Ishikawa (cell line): ENCODE results near the gene DLAT.

Source experiments
- CEBPB ChIP-seq: IDR thresholded peaks from 2 replicates; pipeline ENCODE4 v1.6.1; 2012
- EGR1 ChIP-seq: IDR thresholded peaks from 2 replicates; pipeline ENCODE4 v1.6.1; 2012
- EP300 ChIP-seq: IDR thresholded peaks from 2 replicates; pipeline ENCODE4 v1.6.1; 2012; ENCODE audit warnings: borderline replicate concordance
- FOXM1 ChIP-seq: IDR thresholded peaks from 2 replicates; pipeline ENCODE4 v1.6.1; 2012; ENCODE audit warnings: low read depth, borderline replicate concordance
- MAX ChIP-seq: IDR thresholded peaks from 2 replicates; pipeline ENCODE4 v1.6.1; 2012
- NFIC ChIP-seq: IDR thresholded peaks from 2 replicates; pipeline ENCODE4 v1.6.1; 2012
- RAD21 ChIP-seq: IDR thresholded peaks from 2 replicates; pipeline ENCODE4 v1.6.1; 2012; ENCODE audit warnings: low read depth
- TAF1 ChIP-seq: IDR thresholded peaks from 2 replicates; pipeline ENCODE4 v1.6.1; 2012; ENCODE audit warnings: low read depth, mild to moderate bottlenecking
- TCF12 ChIP-seq: IDR thresholded peaks from 2 replicates; pipeline ENCODE4 v1.6.1; 2012; ENCODE audit warnings: low read depth
- TEAD4 ChIP-seq: IDR thresholded peaks from 2 replicates; pipeline ENCODE4 v1.6.1; 2012
- YY1 ChIP-seq: IDR thresholded peaks from 2 replicates; pipeline ENCODE4 v1.6.1; 2012; ENCODE audit warnings: low read depth
- ZBTB7A ChIP-seq: IDR thresholded peaks from 2 replicates; pipeline ENCODE4 v1.6.1; 2012; ENCODE audit warnings: low read depth
- TF ChIP-seq, protein P1 (sequence below): IDR thresholded peaks from 2 replicates; pipeline ENCODE4 v1.6.1; 2012
- TF ChIP-seq, protein P2 (sequence below): IDR thresholded peaks from 2 replicates; pipeline ENCODE4 v1.6.1; 2012; ENCODE audit warnings: low read depth, mild to moderate bottlenecking

The DLAT gene

DNA sequence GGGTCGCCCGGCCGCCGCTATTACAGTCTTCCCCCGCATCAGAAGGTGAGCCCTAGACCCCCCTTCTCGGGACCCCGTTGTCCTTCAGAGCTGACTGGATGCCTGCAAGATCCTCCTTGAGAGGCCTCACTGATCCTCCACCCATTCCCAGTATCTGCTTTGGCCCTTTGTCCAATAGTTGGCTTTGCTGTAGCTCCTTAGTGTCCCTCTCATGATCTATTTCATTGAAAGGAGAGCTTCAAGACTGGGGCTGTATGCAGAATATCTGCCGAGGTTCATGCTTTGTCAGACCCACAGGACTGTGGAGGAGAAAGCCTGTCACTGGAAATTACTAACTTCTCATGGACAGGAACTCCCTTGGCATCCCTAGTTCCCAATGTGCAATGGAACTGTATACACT, 499 bp downstream of the DLAT start:
- TF ChIP-seq CEBPB (no peak), FOXM1 (no peak), TEAD4 (no peak)

DNA sequence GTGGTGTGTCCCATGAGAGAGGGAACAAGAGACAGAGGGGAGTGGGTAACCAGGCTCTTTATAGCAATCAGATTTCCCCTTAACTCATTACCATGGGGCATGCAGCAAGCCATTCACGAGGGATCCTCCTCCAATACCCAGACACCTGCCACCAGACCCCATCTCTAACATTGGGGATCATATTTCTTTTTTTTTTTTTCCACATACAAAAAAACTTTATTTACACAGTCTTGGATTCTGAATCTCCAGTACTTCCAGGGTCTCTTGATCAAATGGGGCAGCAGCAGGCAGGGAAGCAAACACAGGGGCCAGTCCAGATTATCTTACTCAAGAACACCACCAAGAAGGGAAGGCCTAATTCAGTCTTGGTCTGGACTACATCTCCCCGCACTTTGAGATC, 4.3 kb downstream of the DLAT start:
- TF ChIP-seq EP300 (no peak), TEAD4 (no peak), ZBTB7A (no peak), TAF1 (no peak), FOXM1 (no peak), YY1 (no peak), MAX (no peak), CEBPB (no peak)
- TF ChIP-seq, protein P1, sequence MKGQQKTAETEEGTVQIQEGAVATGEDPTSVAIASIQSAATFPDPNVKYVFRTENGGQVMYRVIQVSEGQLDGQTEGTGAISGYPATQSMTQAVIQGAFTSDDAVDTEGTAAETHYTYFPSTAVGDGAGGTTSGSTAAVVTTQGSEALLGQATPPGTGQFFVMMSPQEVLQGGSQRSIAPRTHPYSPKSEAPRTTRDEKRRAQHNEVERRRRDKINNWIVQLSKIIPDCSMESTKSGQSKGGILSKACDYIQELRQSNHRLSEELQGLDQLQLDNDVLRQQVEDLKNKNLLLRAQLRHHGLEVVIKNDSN = no peak
- TF ChIP-seq, protein P2, sequence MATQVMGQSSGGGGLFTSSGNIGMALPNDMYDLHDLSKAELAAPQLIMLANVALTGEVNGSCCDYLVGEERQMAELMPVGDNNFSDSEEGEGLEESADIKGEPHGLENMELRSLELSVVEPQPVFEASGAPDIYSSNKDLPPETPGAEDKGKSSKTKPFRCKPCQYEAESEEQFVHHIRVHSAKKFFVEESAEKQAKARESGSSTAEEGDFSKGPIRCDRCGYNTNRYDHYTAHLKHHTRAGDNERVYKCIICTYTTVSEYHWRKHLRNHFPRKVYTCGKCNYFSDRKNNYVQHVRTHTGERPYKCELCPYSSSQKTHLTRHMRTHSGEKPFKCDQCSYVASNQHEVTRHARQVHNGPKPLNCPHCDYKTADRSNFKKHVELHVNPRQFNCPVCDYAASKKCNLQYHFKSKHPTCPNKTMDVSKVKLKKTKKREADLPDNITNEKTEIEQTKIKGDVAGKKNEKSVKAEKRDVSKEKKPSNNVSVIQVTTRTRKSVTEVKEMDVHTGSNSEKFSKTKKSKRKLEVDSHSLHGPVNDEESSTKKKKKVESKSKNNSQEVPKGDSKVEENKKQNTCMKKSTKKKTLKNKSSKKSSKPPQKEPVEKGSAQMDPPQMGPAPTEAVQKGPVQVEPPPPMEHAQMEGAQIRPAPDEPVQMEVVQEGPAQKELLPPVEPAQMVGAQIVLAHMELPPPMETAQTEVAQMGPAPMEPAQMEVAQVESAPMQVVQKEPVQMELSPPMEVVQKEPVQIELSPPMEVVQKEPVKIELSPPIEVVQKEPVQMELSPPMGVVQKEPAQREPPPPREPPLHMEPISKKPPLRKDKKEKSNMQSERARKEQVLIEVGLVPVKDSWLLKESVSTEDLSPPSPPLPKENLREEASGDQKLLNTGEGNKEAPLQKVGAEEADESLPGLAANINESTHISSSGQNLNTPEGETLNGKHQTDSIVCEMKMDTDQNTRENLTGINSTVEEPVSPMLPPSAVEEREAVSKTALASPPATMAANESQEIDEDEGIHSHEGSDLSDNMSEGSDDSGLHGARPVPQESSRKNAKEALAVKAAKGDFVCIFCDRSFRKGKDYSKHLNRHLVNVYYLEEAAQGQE = no peak

- TF ChIP-seq MAX (no peak), EP300 (no peak), YY1 (no peak), TAF1 (no peak), CEBPB (no peak), TCF12 (no peak), EGR1 (no peak), TEAD4 (no peak), NFIC (no peak), FOXM1 (no peak)
- TF ChIP-seq, protein P2 = no peak
Measured at GRCh38 chr11:112033902-112034301, 8.7 kb downstream of the DLAT start.

DNA sequence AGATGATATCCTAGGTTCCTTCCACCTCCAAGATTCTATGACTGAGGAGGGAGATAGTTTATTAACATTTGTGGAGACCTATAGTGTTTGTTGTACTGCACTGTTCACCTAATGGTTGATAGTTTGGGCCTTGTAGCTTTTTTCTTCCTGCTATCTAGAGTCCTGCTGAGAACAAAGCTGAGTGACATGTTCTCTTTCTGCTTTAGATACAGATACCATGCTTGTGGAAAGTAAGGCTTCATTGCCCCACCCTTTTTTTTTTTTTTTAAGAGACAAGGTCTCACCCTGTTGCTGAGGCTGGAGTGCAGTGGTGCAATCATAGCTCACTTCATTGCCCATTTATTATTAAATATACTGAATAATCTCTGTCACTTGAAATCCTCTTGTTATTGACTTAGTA, 12.3 kb downstream of the DLAT start:
- TF ChIP-seq RAD21 (no peak), MAX (no peak), YY1 (no peak), FOXM1 (no peak), TCF12 (no peak), EP300 (no peak), TAF1 (no peak)
- TF ChIP-seq, protein P2 = no peak
- TF ChIP-seq, protein P1 = no peak

- TF ChIP-seq FOXM1 (no peak), MAX (no peak), NFIC (no peak), TEAD4 (no peak), CEBPB (no peak)
- TF ChIP-seq, protein P1 = no peak
Measured at GRCh38 chr11:112042161-112042960, 17.2 kb downstream of the DLAT start.
